Measurements from ENCODE around the gene FAAP100.

Gene FAAP100

DNA sequence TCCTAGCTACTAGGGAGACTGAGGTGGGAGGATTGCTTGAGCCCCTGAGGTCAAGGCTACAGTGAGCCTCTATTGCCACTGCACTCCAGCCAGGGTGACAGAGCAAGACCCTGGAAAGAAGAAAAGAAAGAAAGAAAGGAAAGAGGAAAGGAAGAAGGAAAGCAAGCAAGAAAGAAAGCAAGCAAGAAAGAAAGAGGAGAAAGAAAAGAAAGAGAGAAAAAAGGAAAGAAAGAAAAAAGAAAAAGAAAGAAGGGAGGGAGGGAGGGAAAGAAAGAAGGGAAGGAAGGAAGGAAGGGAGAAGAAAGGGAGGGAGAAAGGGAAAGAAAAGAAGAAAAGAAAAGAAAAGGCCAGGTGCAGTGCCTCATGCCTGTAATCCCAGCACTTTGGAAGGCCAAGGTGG is 48.5 kb downstream of the FAAP100 start:
- TF ChIP-seq, protein P1, sequence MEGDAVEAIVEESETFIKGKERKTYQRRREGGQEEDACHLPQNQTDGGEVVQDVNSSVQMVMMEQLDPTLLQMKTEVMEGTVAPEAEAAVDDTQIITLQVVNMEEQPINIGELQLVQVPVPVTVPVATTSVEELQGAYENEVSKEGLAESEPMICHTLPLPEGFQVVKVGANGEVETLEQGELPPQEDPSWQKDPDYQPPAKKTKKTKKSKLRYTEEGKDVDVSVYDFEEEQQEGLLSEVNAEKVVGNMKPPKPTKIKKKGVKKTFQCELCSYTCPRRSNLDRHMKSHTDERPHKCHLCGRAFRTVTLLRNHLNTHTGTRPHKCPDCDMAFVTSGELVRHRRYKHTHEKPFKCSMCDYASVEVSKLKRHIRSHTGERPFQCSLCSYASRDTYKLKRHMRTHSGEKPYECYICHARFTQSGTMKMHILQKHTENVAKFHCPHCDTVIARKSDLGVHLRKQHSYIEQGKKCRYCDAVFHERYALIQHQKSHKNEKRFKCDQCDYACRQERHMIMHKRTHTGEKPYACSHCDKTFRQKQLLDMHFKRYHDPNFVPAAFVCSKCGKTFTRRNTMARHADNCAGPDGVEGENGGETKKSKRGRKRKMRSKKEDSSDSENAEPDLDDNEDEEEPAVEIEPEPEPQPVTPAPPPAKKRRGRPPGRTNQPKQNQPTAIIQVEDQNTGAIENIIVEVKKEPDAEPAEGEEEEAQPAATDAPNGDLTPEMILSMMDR (IDR thresholded peaks at IDR 0.05; ENCODE audit: low read depth, low read length) = no peak
- no peaks in the 10 kb centered on the region for H3K27me3 ChIP-seq

GRCh38 chr17:81502471-81503017 is 49.6 kb downstream of the FAAP100 start:
- H3K4me1 ChIP-seq = no peaks in the 10 kb centered on the region
- no peaks in the 10 kb centered on the region for H3K27me3 ChIP-seq
- no peaks in the 10 kb centered on the region for H3K36me3 ChIP-seq
- no peaks in the 10 kb centered on the region for H3K9me3 ChIP-seq
- no peak overlapping the region for H3K4me3 ChIP-seq (ENCODE audit: low read depth, low read length)
- no peak for DNase-seq
- TF ChIP-seq, protein P1 (IDR thresholded peaks at IDR 0.05; ENCODE audit: low read depth, low read length) = no peak

More for the DNA sequence above, 48.5 kb downstream of the FAAP100 start:
- no peak overlapping the region for H3K4me3 ChIP-seq (ENCODE audit: low read depth, low read length)
- peaks cover 3% of the 10 kb centered on the region for H3K36me3 ChIP-seq
- H3K4me1 ChIP-seq = no peaks in the 10 kb centered on the region
- DNase-seq = no peak
- no peaks in the 10 kb centered on the region for H3K9me3 ChIP-seq

GRCh38 chr17:81500047-81500446 is 52.1 kb downstream of the FAAP100 start:
- TF ChIP-seq, protein P1 (IDR thresholded peaks at IDR 0.05; ENCODE audit: low read depth, low read length) = no peak
- Histone ChIP-seq H3K4me3 (ENCODE audit: low read depth, low read length) (no peak overlapping the region), H3K27me3 (no peaks in the 10 kb centered on the region), H3K36me3 (no peaks in the 10 kb centered on the region), H3K4me1 (no peaks in the 10 kb centered on the region), H3K9me3 (no peaks in the 10 kb centered on the region)
- DNase-seq = peak; percentile 4

DNA sequence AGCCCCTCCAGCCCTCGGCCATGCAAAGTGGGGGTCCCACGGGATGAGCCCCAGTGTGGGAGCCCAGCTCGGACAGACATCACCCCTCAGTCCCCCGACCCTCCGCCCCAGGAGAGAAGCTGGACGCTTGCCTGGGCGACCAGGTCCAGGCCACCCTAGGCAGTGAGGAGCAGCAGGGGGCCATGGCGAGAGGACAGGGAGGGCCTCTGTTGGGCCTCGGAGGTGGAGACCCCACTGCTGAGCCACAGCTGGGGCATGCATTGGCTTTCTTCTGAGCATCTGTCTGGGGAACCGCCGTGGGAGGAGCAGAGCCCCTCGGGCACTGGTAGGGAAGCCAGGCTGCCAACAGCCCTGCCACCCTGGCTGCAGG is 52.6 kb downstream of the FAAP100 start:
- H3K4me3 ChIP-seq (ENCODE audit: low read depth, low read length) = no peak overlapping the region
- H3K9me3 ChIP-seq = no peaks in the 10 kb centered on the region
- TF ChIP-seq, protein P1 (IDR thresholded peaks at IDR 0.05; ENCODE audit: low read depth, low read length) = no peak
- H3K36me3 ChIP-seq = no peaks in the 10 kb centered on the region
- peak; percentile 6 for DNase-seq
- H3K4me1 ChIP-seq = no peaks in the 10 kb centered on the region
- H3K27me3 ChIP-seq = no peaks in the 10 kb centered on the region

DNA sequence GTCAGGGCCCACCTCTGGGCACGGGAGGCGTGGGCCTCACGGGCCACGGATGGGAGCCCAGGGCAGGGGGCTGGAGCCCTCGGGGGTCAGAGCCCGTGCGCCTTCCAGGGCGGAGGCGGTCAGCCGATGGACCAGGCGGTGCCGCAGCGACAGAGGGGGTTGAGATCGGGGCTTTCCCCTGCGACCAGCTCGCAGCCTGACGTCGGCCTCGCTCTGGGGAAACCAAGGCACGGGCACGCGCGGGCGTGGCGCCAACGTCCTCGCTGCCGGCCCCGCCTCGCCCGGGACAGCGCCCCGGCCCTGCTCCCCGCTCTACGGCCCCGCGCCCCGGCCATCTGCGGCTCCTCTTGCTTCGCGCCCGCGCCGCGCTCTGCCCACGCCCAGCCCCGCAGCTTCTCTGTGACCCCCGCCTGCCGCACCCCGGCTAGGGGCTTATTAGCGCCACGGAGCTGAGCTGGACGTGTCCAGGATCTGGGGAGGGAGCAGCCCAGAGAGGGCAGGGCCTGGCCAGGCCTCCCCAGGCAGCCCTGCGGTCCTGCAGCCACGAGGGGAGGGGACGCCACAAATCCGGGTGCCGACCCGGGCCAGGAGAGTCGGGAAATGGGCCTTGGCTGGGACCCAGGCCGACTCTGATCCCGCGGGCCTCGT is 53.1 kb downstream of the FAAP100 start:
- no peak for DNase-seq
- Histone ChIP-seq H3K36me3 (no peaks in the 10 kb centered on the region), H3K9me3 (no peaks in the 10 kb centered on the region), H3K4me3 (ENCODE audit: low read depth, low read length) (no peak overlapping the region), H3K4me1 (no peaks in the 10 kb centered on the region), H3K27me3 (no peaks in the 10 kb centered on the region)
- TF ChIP-seq, protein P1 (IDR thresholded peaks at IDR 0.05; ENCODE audit: low read depth, low read length) = no peak

DNA sequence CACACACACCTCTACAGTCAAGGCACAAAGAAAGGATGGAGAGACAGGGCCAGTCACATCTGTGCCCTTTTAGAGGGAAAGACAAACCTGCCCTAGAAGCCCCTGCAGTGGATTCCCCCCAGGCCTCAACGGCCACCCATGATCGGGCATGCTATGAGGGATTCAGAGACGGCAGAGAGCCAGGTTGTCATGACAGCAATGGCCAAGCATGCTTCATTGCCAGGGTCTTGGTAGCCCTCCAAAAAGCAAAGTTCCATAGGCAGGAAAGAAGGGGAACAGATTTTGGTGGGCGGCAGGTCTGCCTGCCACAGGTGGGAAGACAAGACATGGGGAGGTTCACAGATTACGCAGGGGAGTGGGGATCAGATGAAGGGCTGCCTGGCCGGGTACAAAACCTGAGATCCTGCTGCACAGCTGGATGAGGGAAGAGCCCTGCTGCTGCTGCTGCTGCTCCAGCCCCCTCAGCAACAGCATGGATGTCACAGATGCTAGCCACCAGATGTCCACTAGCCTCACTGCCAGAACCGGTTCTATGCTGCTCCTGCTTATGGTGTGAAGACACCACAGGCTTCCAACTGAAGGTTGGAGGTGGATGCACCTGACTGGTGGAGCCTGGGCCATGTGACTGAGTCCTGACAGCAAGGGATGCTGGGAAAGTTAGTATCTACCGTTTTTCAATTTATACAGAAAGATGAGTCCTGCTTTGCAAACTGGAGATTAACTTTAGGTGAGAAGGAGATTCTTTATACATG is 57.4 kb downstream of the FAAP100 start:
- no peaks in the 10 kb centered on the region for H3K36me3 ChIP-seq
- DNase-seq = no peak
- no peaks in the 10 kb centered on the region for H3K9me3 ChIP-seq
- TF ChIP-seq, protein P1 (IDR thresholded peaks at IDR 0.05; ENCODE audit: low read depth, low read length) = no peak
- no peak overlapping the region for H3K4me3 ChIP-seq (ENCODE audit: low read depth, low read length)
- H3K4me1 ChIP-seq = peaks cover 9% of the 10 kb centered on the region
- no peaks in the 10 kb centered on the region for H3K27me3 ChIP-seq

All from BE2C (cell line).